Nephron (organoid): ENCODE measurements around the gene CD48.

ENCODE experiments used
- H3K27ac Mint-ChIP-seq, 3 experiments: 2 replicates each; pipeline ENCODE4 v1.8.0; 2020; ENCODE audit warnings: mixed read lengths in 3 of 3, mild to moderate bottlenecking in 2 of 3, moderate library complexity in 1 of 3
- H3K27me3 Mint-ChIP-seq: 2 replicates; pipeline ENCODE4 v1.8.0; 2021; ENCODE audit warnings: low read depth, mild to moderate bottlenecking, moderate library complexity, mixed read lengths
- H3K36me3 Mint-ChIP-seq: 2 replicates; pipeline ENCODE4 v1.8.0; 2020; ENCODE audit warnings: low read depth, mixed read lengths
- H3K4me1 Mint-ChIP-seq: 2 replicates; pipeline ENCODE4 v1.8.0; 2020; ENCODE audit warnings: mixed read lengths
- H3K4me3 Mint-ChIP-seq, 3 experiments: 2 replicates each; pipeline ENCODE4 v1.8.0; 2020; ENCODE audit warnings: mild to moderate bottlenecking in 3 of 3, mixed read lengths in 3 of 3, moderate library complexity in 2 of 3
- H3K9me3 Mint-ChIP-seq: 2 replicates; pipeline ENCODE4 v1.8.0; 2020; ENCODE audit warnings: mixed read lengths
- CTCF ChIP-seq, 3 experiments: fragments of 200-600 bp; sonication (generic); IDR thresholded peaks; one replicate each; pipeline ENCODE4 v1.5.0; 2021; ENCODE audit warnings: antibody characterized with exemption in 3 of 3; ENCODE audit not compliant: unreplicated experiment in 3 of 3

The CD48 gene, protein sequence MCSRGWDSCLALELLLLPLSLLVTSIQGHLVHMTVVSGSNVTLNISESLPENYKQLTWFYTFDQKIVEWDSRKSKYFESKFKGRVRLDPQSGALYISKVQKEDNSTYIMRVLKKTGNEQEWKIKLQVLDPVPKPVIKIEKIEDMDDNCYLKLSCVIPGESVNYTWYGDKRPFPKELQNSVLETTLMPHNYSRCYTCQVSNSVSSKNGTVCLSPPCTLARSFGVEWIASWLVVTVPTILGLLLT

GRCh38 chr1:160711602-160712311 is at the start of gene CD48:
TSS of gene CD48 (minus strand) at chr1:160711822. CDS start at chr1:160711763, 59 bp downstream.
- H3K4me1 Mint-ChIP-seq: no peaks in the 10 kb centered on the region
- no peak for TF ChIP-seq CTCF (IDR thresholded peaks at IDR 0.05; ENCODE audit: unreplicated experiment in 3 of 3)
- no peak within 1 kb of the TSS for H3K4me3 Mint-ChIP-seq
- no peaks in the 10 kb centered on the region for H3K27me3 Mint-ChIP-seq
- H3K36me3 Mint-ChIP-seq: no peaks in the 10 kb centered on the region
- H3K9me3 Mint-ChIP-seq: no peaks in the 10 kb centered on the region
- no peak within 1 kb of the TSS for H3K27ac Mint-ChIP-seq

DNA sequence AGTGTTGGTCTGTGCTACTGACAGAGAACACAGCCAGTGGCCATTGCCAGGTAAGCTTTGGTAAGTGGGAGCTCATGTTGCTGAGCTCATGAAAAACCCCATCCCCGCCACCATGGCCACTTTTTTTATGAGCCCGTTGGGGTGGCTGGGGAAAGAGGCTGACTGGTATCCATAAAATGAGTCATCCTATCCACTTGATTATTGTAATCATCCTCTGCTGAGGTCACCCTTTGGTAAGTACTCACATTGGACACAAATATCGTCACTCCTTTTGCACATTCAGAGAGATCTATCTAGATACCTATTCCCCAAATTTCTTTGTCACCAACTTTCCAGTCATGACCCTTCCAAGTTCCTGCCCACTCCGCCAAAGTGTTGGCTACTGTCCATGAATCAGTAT is 49.4 kb upstream of the CD48 start:
- no peak for TF ChIP-seq CTCF (IDR thresholded peaks at IDR 0.05; ENCODE audit: unreplicated experiment in 3 of 3)
- Mint-ChIP-seq H3K36me3 (no peaks in the 10 kb centered on the region), H3K27ac (no peak overlapping the region), H3K9me3 (no peaks in the 10 kb centered on the region), H3K27me3 (no peaks in the 10 kb centered on the region), H3K4me3 (no peak overlapping the region), H3K4me1 (no peaks in the 10 kb centered on the region)

GRCh38 chr1:160759740-160760139 is 48.1 kb upstream of the CD48 start:
- H3K4me3 Mint-ChIP-seq: no peak overlapping the region
- no peaks in the 10 kb centered on the region for H3K27me3 Mint-ChIP-seq
- H3K4me1 Mint-ChIP-seq: no peaks in the 10 kb centered on the region
- no peak for TF ChIP-seq CTCF (IDR thresholded peaks at IDR 0.05; ENCODE audit: unreplicated experiment in 3 of 3)
- H3K36me3 Mint-ChIP-seq: no peaks in the 10 kb centered on the region
- H3K9me3 Mint-ChIP-seq: no peaks in the 10 kb centered on the region
- H3K27ac Mint-ChIP-seq: no peak overlapping the region

GRCh38 chr1:160758521-160758920 is 46.9 kb upstream of the CD48 start:
- Mint-ChIP-seq H3K9me3 (no peaks in the 10 kb centered on the region), H3K27ac (no peak overlapping the region), H3K36me3 (no peaks in the 10 kb centered on the region), H3K4me3 (no peak overlapping the region), H3K4me1 (no peaks in the 10 kb centered on the region), H3K27me3 (no peaks in the 10 kb centered on the region)
- no peak for TF ChIP-seq CTCF (IDR thresholded peaks at IDR 0.05; ENCODE audit: unreplicated experiment in 3 of 3)

DNA sequence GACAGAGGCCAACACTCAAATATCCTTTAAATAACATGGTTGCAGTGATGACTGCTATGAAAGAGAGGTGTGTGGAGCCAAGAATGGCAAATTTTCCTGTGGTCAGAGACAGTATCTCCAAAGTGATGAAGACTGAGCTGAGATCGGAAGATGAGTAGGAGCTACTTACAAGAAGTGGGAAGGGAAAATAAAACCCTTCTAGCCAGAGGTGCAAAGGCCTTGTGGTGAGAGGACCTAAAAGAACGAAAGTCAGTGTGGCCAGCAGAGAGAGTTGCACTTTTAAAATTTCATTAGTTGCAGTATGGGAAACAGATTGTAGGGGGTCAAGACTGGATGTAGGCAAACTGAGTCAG is 45.2 kb upstream of the CD48 start:
- Mint-ChIP-seq H3K9me3 (no peaks in the 10 kb centered on the region), H3K27me3 (no peaks in the 10 kb centered on the region), H3K27ac (no peak overlapping the region), H3K36me3 (no peaks in the 10 kb centered on the region), H3K4me1 (peaks cover 10% of the 10 kb centered on the region), H3K4me3 (no peak overlapping the region)
- TF ChIP-seq CTCF (IDR thresholded peaks at IDR 0.05; ENCODE audit: unreplicated experiment in 3 of 3): no peak
